Breast epithelium (tissue), 4 donors: ENCODE data around the gene MTCH2. TPM values are rescaled to one million over a fixed set of nuclear protein-coding genes. Genes with fewer than 3 reads are reported as not detected.

ENCODE experiments used
- DNase-seq, 2 donors: peaks; one replicate each; pipeline ENCODE4 v3.0.0-alpha.2; 2019; ENCODE audit warnings: low spot score in 2 of 2
- H3K27ac ChIP-seq, 2 donors: fragments of 200-600 bp; sonication (generic) in 1 of 2; one replicate each; pipeline ENCODE4 v1.5.1; 2016 to 2019; ENCODE audit warnings: mild to moderate bottlenecking in 1 of 2
- H3K27me3 ChIP-seq, 2 donors: fragments of 200-600 bp; sonication (generic) in 1 of 2; one replicate each; pipeline versions ENCODE4 v1.5.1 to v1.6.0; 2017 to 2019; ENCODE audit warnings: control low read depth in 1 of 2, mild to moderate bottlenecking in 1 of 2
- H3K36me3 ChIP-seq: fragments of 200-600 bp; one replicate; pipeline ENCODE4 v1.5.1; 2019
- H3K4me1 ChIP-seq, 2 donors: fragments of 200-600 bp; sonication (generic); one replicate each; pipeline ENCODE4 v1.5.1; 2016 to 2019; ENCODE audit warnings: control low read depth in 1 of 2
- H3K4me3 ChIP-seq, 3 donors: fragments of 200-600 bp; sonication (generic); 1 replicate in 2 of 3; 2 replicates in 1 of 3; pipeline ENCODE4 v1.5.1; 2016 to 2019; ENCODE audit warnings: mild to moderate bottlenecking in 3 of 3, moderate library complexity in 2 of 3
- H3K9me3 ChIP-seq, 2 donors: fragments of 200-600 bp; sonication (generic) in 1 of 2; one replicate each; pipeline ENCODE4 v1.5.1; 2016 to 2019; ENCODE audit warnings: control low read depth in 1 of 2
- CTCF ChIP-seq, 3 donors: fragments of 450-650 bp; IDR thresholded peaks; one replicate each; pipeline ENCODE4 v1.5.1; 2016 to 2017; ENCODE audit warnings: antibody characterized with exemption in 3 of 3, mild to moderate bottlenecking in 3 of 3, moderate library complexity in 3 of 3
- POLR2A ChIP-seq: fragments of 450-650 bp; IDR thresholded peaks from one replicate; pipeline ENCODE4 v1.6.1; 2016; ENCODE audit warnings: antibody characterized with exemption, mild to moderate bottlenecking, moderate library complexity
- POLR2AphosphoS5 ChIP-seq, 3 donors: sonication (generic); formaldehyde crosslinking; IDR thresholded peaks; one replicate each; pipeline ENCODE4 v1.6.1; 2017; ENCODE audit warnings: antibody characterized with exemption in 3 of 3
- intact Hi-C: fragments of 100-400 bp; cut with DNase I; formaldehyde crosslinking; loops from one replicate; pipeline ENCODE4 v1.15.1; 2023; ENCODE audit warnings: low total_unique reads
- total RNA-seq, 3 donors: library from RNA; depleted of rRNA; stranded (reverse); fragments of >200 nt; gene quantifications; one replicate each; pipeline ENCODE4 v1.1.0, GENCODE V29; 2016

The MTCH2 gene
- total RNA-seq, 3 donors from 2014 or later, result 38.7 to 47.5 (median 46.0) TPM

DNA sequence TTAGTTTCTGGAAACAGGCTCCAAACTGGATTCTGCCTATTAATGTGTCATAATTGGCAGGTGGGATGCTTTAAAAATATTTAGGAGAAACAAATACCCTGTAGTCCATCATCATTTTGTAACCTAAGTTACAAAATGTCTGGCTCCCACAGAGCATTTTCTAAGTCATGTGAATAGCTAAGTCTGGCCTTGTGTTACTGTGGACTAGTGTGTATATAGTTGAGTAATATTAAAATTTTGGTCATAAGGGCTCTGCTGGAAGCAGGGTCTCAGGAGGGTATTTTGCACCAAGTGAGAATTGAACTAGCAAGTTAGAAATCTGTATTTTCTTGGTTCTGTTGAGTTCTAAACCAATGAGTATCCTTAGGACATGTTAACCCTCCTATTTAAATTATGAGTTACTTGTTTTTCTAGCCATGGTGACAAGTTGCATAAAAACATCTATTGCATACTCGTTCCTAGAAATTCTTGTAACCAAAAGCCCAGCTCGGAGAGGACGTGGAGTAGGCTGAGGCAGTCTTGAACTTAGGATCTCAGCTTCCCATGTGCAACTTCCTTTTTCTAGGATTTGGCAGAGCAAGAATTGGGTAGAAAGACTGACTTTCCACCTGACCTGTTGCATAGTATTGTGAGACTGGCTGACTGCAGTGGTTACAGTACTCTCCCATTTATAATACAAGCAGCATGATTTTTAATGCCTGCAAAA lies 71.6 kb downstream of the MTCH2 start:
- H3K4me3 ChIP-seq, result no peak overlapping the region
- intact Hi-C loops, result no loop called here
- no peaks in the 10 kb centered on the region for H3K36me3 ChIP-seq
- H3K27me3 ChIP-seq, result no peaks in the 10 kb centered on the region
- DNase-seq, result no peak
- TF ChIP-seq POLR2AphosphoS5 (IDR thresholded peaks at IDR 0.05), result no peak
- no peak for TF ChIP-seq CTCF (IDR thresholded peaks at IDR 0.05)
- TF ChIP-seq POLR2A, result no peak
- no peaks in the 10 kb centered on the region for H3K9me3 ChIP-seq
- no peak overlapping the region for H3K27ac ChIP-seq
- H3K4me1 ChIP-seq, result no peaks in the 10 kb centered on the region

DNA sequence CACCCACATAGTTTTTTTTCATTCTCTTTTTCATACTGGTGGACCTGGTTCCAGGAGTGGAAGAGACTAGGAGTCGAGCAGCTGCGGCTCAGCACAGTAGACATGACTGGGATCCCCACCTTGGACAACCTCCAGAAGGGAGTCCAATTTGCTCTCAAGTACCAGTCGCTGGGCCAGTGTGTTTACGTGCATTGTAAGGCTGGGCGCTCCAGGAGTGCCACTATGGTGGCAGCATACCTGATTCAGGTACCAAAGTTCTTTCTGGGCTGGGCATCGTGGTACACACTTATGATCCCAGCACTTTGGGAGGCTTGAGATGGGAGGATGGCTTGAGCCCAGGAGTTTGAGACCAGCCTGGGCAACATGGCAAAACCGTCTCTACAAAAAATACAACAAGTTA lies 72.7 kb downstream of the MTCH2 start:
- Histone ChIP-seq H3K36me3 (no peaks in the 10 kb centered on the region), H3K4me3 (no peak overlapping the region), H3K27ac (no peak overlapping the region), H3K27me3 (no peaks in the 10 kb centered on the region), H3K4me1 (no peaks in the 10 kb centered on the region), H3K9me3 (no peaks in the 10 kb centered on the region)
- intact Hi-C loops, result no loop called here
- TF ChIP-seq POLR2A (no peak), CTCF (IDR thresholded peaks at IDR 0.05) (no peak), POLR2AphosphoS5 (IDR thresholded peaks at IDR 0.05) (no peak)
- no peak for DNase-seq

Other genes starting within 250 kb of the MTCH2 start
- 10 to 100 TPM; 42.9 to 58.1 (median 52.8) TPM for gene SLC39A13, start 234.0 kb downstream of the MTCH2 start, total RNA-seq
- 100 to 1,000 TPM in 2 of 3 donors, 10 to 100 TPM in 1; 98.5 to 168 (median 144) TPM for gene PSMC3, start 216.1 kb downstream of the MTCH2 start, total RNA-seq
- under 1 TPM in 1 of 3 donors, not detected in 2; 0.64 TPM for gene RAPSN, start 193.4 kb downstream of the MTCH2 start, total RNA-seq
- 100 to 1,000 TPM in 2 of 3 donors, 10 to 100 TPM in 1; 94.1 to 117 (median 114) TPM for gene CELF1, start 89.4 kb downstream of the MTCH2 start, total RNA-seq
- 100 to 1,000 TPM; 130 to 139 (median 137) TPM for gene PTPMT1, start 77.0 kb downstream of the MTCH2 start, total RNA-seq
- 10 to 100 TPM; 26.6 to 31.5 (median 26.9) TPM for gene KBTBD4, start 63.6 kb downstream of the MTCH2 start, total RNA-seq
- gene NDUFS3, start 63.5 kb downstream of the MTCH2 start, total RNA-seq, result 10 to 100 TPM; 49.0 to 59.7 (median 49.2) TPM
- gene FAM180B, start 55.9 kb downstream of the MTCH2 start, total RNA-seq, result 10 to 100 TPM in 1 of 3 donors, not detected in 2; 11.2 TPM
- gene C1QTNF4, start 48.1 kb downstream of the MTCH2 start, total RNA-seq, result 1 to 10 TPM in 2 of 3 donors, under 1 TPM in 1; 0.96 to 5.6 (median 4.4) TPM
- gene AGBL2, start 72.8 kb upstream of the MTCH2 start, total RNA-seq, result 1 to 10 TPM in 2 of 3 donors, under 1 TPM in 1; 0.16 to 3.2 (median 2.3) TPM
- 100 to 1,000 TPM; 109 to 227 (median 193) TPM for gene FNBP4, start 124.8 kb upstream of the MTCH2 start, total RNA-seq
- gene NUP160, start 205.8 kb upstream of the MTCH2 start, total RNA-seq, result 10 to 100 TPM; 28.2 to 41.4 (median 40.6) TPM